Astrocyte (in vitro differentiated cells and primary cell): ENCODE measurements around the gene TCF7. TPM values are rescaled to one million over a fixed set of nuclear protein-coding genes. Genes with fewer than 3 reads are reported as not detected.

Experiments
- DNase-seq: peaks from one replicate; pipeline ENCODE4 v3.0.0-alpha.2; 2010; ENCODE audit warnings: low read depth
- FAIRE-seq: peaks from 2 replicates; lab custom pipeline; 2011; peaks lifted over from hg19 to GRCh38; lab: Jason Lieb, UNC
- H2AFZ ChIP-seq: 2 replicates; pipeline ENCODE4 v1.6.0; 2012; ENCODE audit warnings: low read depth, low read length, inconsistent platforms
- H3K27ac ChIP-seq: 2 replicates; pipeline ENCODE4 v1.5.1; 2011; ENCODE audit warnings: low read depth, low read length, inconsistent platforms
- H3K27me3 ChIP-seq: 2 replicates; pipeline ENCODE4 v1.6.0; 2011; ENCODE audit warnings: low read length, inconsistent platforms; ENCODE audit not compliant: insufficient read depth
- H3K36me3 ChIP-seq: 2 replicates; pipeline ENCODE4 v1.5.1; 2011; ENCODE audit warnings: low read length, inconsistent platforms; ENCODE audit not compliant: insufficient read depth
- H3K4me1 ChIP-seq: 2 replicates; pipeline ENCODE4 v1.5.1; 2011; ENCODE audit warnings: low read length, inconsistent platforms; ENCODE audit not compliant: insufficient read depth
- H3K4me2 ChIP-seq: 2 replicates; pipeline ENCODE4 v1.6.0; 2012; ENCODE audit warnings: low read length, inconsistent platforms
- H3K4me3 ChIP-seq: 2 replicates; pipeline ENCODE4 v1.5.1; 2011; ENCODE audit warnings: low read depth, mild to moderate bottlenecking, low read length, inconsistent platforms; ENCODE audit not compliant: insufficient read depth
- H3K79me2 ChIP-seq: 2 replicates; pipeline ENCODE4 v1.6.0; 2012; ENCODE audit warnings: mild to moderate bottlenecking, low read length, inconsistent platforms; ENCODE audit not compliant: insufficient read depth
- H3K9ac ChIP-seq: 2 replicates; pipeline ENCODE4 v1.6.0; 2012; ENCODE audit warnings: mild to moderate bottlenecking, low read length, inconsistent platforms
- H3K9me3 ChIP-seq: 2 replicates; pipeline ENCODE4 v1.5.1; 2012; ENCODE audit warnings: low read depth, mild to moderate bottlenecking, low read length, inconsistent platforms; ENCODE audit not compliant: insufficient read depth
- H4K20me1 ChIP-seq: 2 replicates; pipeline ENCODE4 v1.6.0; 2012; ENCODE audit warnings: low read length, inconsistent platforms; ENCODE audit not compliant: insufficient read depth
- H3K27ac Mint-ChIP-seq: one replicate; pipeline ENCODE4 v1.8.0; 2021; ENCODE audit warnings: mild to moderate bottlenecking, mixed read lengths; ENCODE audit not compliant: unreplicated experiment
- H3K27me3 Mint-ChIP-seq: one replicate; pipeline ENCODE4 v1.8.0; 2021; ENCODE audit warnings: low read depth, mixed read lengths; ENCODE audit not compliant: unreplicated experiment
- H3K36me3 Mint-ChIP-seq: one replicate; pipeline ENCODE4 v1.8.0; 2021; ENCODE audit warnings: low read depth, mixed read lengths; ENCODE audit not compliant: unreplicated experiment
- H3K4me1 Mint-ChIP-seq: one replicate; pipeline ENCODE4 v1.8.0; 2021; ENCODE audit warnings: low read depth, mixed read lengths; ENCODE audit not compliant: unreplicated experiment
- H3K4me3 Mint-ChIP-seq: one replicate; pipeline ENCODE4 v1.8.0; 2021; ENCODE audit warnings: mild to moderate bottlenecking, moderate library complexity, mixed read lengths; ENCODE audit not compliant: unreplicated experiment
- H3K9me3 Mint-ChIP-seq: one replicate; pipeline ENCODE4 v1.8.0; 2021; ENCODE audit warnings: mild to moderate bottlenecking, mixed read lengths; ENCODE audit not compliant: unreplicated experiment
- CTCF ChIP-seq: IDR thresholded peaks from 2 replicates; pipeline ENCODE4 v1.5.1; 2011; ENCODE audit warnings: low read depth, mild to moderate bottlenecking, inconsistent platforms, low read length, moderate library complexity; ENCODE audit not compliant: insufficient read depth
- EZH2 ChIP-seq: IDR thresholded peaks from 2 replicates; pipeline ENCODE4 v1.6.1; 2012; ENCODE audit warnings: mild to moderate bottlenecking, low read length, inconsistent platforms; ENCODE audit not compliant: insufficient read depth
- total RNA-seq: library from RNA; stranded (reverse); gene quantifications from 2 replicates; pipeline ENCODE4 v1.2.1, GENCODE V29; 2021

Gene TCF7
- total RNA-seq, 1 donor from 2014 or later = 2.6 TPM

DNA sequence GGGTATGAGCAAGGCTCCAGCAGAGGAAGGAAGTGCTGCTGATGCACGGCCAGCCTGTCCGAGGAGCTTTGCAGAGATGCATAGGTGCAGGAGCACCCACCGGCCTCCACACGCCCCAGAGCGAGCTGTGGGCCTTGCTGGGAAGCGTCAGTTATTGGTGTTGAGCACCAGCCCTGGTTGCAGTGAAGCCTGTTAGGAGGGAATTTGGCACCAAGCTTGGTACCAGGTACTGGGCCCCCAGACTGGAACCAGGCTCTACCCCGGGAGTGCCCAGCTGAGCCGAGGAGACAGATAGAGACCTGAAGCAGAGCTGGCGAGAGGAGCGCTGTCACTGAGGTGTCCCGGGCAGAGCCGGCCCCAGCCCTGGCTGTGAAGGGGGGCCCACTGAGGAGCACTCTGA, 5.2 kb downstream of the TCF7 start:
- Histone ChIP-seq H3K36me3 (peaks cover 9% of the 10 kb centered on the region), H3K79me2 (peaks cover 6% of the 10 kb centered on the region), H3K4me1 (peaks cover 21% of the 10 kb centered on the region), H3K4me2 (no peak overlapping the region), H2AFZ (no peak overlapping the region), H3K9me3 (no peaks in the 10 kb centered on the region), H3K27ac (no peak overlapping the region), H3K27me3 (no peaks in the 10 kb centered on the region), H3K4me3 (no peak overlapping the region), H3K9ac (no peak overlapping the region), H4K20me1 (peaks cover 38% of the 10 kb centered on the region)
- H3K36me3 Mint-ChIP-seq = peaks cover 3% of the 10 kb centered on the region
- no peaks in the 10 kb centered on the region for H3K4me1 Mint-ChIP-seq
- TF ChIP-seq CTCF = no peak
- FAIRE-seq (no peak), DNase-seq (no peak)
- no peak overlapping the region for H3K4me3 Mint-ChIP-seq
- no peaks in the 10 kb centered on the region for H3K9me3 Mint-ChIP-seq
- H3K27ac Mint-ChIP-seq = no peak overlapping the region
- H3K27me3 Mint-ChIP-seq = peaks cover 27% of the 10 kb centered on the region

DNA sequence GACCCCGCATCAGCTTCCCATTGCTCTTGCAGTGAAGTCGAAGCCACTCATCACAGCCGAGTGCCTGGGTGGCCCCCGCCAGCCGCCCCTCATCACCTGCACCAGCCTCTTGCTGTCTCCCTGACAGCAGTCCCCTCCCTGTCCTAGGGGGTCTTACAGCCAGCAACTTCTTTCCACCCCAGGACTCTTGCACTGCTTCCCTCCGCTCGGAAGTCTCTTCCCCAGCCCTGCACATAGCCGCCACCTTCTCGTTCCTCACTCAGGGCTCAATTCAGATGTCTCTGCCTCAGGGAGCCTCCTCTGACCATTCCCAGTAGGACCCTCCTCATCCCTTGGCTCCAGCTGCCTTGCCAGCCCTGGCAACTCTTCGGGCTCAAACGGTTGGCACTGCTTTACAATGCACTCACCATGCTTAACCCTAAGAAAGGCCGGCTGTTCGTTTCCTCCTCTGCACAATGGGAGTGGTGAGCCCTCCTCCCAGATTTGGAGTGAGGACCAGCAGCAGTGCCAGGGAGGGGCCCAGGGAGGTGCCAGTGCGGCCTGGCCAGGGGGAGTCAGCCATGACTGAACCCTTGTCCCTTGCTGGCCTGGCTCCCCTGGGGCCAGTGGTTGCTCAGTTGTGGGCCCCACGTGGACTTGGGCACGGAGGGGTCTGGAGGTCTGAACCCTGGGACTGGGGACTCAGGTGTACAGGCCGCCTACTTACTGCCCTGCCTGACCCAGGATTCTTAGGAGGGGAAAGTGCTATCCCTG, 6.1 kb downstream of the TCF7 start:
- H3K27me3 ChIP-seq = no peaks in the 10 kb centered on the region
- TF ChIP-seq CTCF (no peak), EZH2 (no peak)
- no peak overlapping the region for H3K9ac ChIP-seq
- H3K27me3 Mint-ChIP-seq = peaks cover 27% of the 10 kb centered on the region
- DNase-seq (no peak), FAIRE-seq (no peak)
- H3K36me3 Mint-ChIP-seq = peaks cover 3% of the 10 kb centered on the region
- H3K36me3 ChIP-seq = peaks cover 9% of the 10 kb centered on the region
- H3K4me3 ChIP-seq = no peak overlapping the region
- no peaks in the 10 kb centered on the region for H3K9me3 Mint-ChIP-seq
- H3K4me1 ChIP-seq = peaks cover 27% of the 10 kb centered on the region
- peaks cover 6% of the 10 kb centered on the region for H3K79me2 ChIP-seq
- H3K4me2 ChIP-seq = no peak overlapping the region
- H3K27ac Mint-ChIP-seq = no peak overlapping the region
- peaks cover 3% of the 10 kb centered on the region for H3K4me1 Mint-ChIP-seq
- H3K27ac ChIP-seq = no peak overlapping the region
- no peak overlapping the region for H2AFZ ChIP-seq
- H3K9me3 ChIP-seq = no peaks in the 10 kb centered on the region
- H3K4me3 Mint-ChIP-seq = no peak overlapping the region
- peaks cover 37% of the 10 kb centered on the region for H4K20me1 ChIP-seq

DNA sequence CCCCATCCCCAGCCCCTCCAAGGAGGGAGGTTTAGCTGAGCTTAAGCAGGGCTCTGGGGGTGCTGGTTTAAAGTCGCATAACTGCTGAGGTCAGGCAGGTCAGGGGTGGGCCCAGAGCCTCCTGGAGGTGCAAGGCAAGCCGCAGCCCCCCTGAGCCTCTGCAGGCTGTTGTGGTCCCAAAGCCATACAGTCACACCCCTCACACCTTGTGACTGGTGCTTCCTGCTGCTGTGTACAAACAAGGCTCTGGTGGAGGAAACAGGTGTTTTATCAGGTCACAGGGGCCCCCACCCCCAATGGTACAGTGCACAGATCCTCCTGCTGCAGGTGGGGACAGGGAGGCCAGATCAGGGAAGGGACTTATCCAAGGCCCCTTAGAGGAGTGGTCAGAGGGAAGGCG, 8.0 kb downstream of the TCF7 start:
- Histone ChIP-seq H3K27me3 (no peaks in the 10 kb centered on the region), H3K4me3 (no peak overlapping the region), H3K79me2 (peaks cover 15% of the 10 kb centered on the region), H3K4me1 (peaks cover 38% of the 10 kb centered on the region), H3K36me3 (peaks cover 4% of the 10 kb centered on the region), H3K9ac (no peak overlapping the region), H2AFZ (no peak overlapping the region), H3K4me2 (no peak overlapping the region), H3K9me3 (no peaks in the 10 kb centered on the region), H3K27ac (no peak overlapping the region), H4K20me1 (peaks cover 22% of the 10 kb centered on the region)
- Mint-ChIP-seq H3K4me1 (peaks cover 6% of the 10 kb centered on the region), H3K36me3 (peaks cover 3% of the 10 kb centered on the region), H3K4me3 (no peak overlapping the region), H3K27me3 (peaks cover 23% of the 10 kb centered on the region), H3K27ac (no peak overlapping the region), H3K9me3 (no peaks in the 10 kb centered on the region)
- no peak for TF ChIP-seq EZH2
- TF ChIP-seq CTCF = no peak
- no peak for FAIRE-seq
- no peak for DNase-seq
